Lower lobe of right lung (tissue), 2 donors: ENCODE measurements around the gene ZNF17. TPM values are rescaled to one million over a fixed set of nuclear protein-coding genes. Genes with fewer than 3 reads are reported as not detected.

Experiments used
- ATAC-seq, 2 donors: fragments of 200-7000 bp; cut with Tn5 transposase; one replicate each; pipeline ENCODE4 v1.9.1; 2020 to 2022; ENCODE audit warnings: mild to moderate bottlenecking in 2 of 2, moderate library complexity in 2 of 2
- DNase-seq: peaks from one replicate; pipeline ENCODE4 v3.0.0-alpha.2; 2020
- H3K27ac ChIP-seq: fragments of 200-600 bp; one replicate; pipeline ENCODE4 v1.8.0; 2022
- H3K27me3 ChIP-seq: fragments of 200-600 bp; one replicate; pipeline ENCODE4 v1.8.0; 2022; ENCODE audit warnings: low read depth
- H3K36me3 ChIP-seq: fragments of 200-600 bp; one replicate; pipeline ENCODE4 v1.8.0; 2022; ENCODE audit warnings: mild to moderate bottlenecking
- H3K4me1 ChIP-seq: fragments of 200-600 bp; one replicate; pipeline ENCODE4 v1.8.0; 2022
- H3K4me3 ChIP-seq: fragments of 200-600 bp; one replicate; pipeline ENCODE4 v1.8.0; 2022; ENCODE audit warnings: mild to moderate bottlenecking
- H3K9me3 ChIP-seq: fragments of 200-600 bp; one replicate; pipeline ENCODE4 v1.8.0; 2022
- intact Hi-C: fragments of 100-400 bp; cut with DNase I; formaldehyde crosslinking; loops from one replicate; pipeline ENCODE4 v1.11.0; 2022
- total RNA-seq: library from RNA; stranded (reverse); fragmentation: NEBNext Ultra II Directional; extraction: Animal tissue kit (Norgen Biotek cat#: 25700); gene quantifications from one replicate; pipeline ENCODE4 v1.2.1, GENCODE V29; 2021
- TF ChIP-seq, protein P1 (sequence below): fragments of 200-600 bp; IDR thresholded peaks from one replicate; pipeline ENCODE4 v1.8.0; 2022; ENCODE audit warnings: antibody characterized with exemption, mild to moderate bottlenecking
- donor health status: DM: no; HTN: yes; CAD: no; lungs with severe emphysema.

Gene ZNF17
- total RNA-seq, 1 donor from 2014 or later: 12.6 TPM

DNA sequence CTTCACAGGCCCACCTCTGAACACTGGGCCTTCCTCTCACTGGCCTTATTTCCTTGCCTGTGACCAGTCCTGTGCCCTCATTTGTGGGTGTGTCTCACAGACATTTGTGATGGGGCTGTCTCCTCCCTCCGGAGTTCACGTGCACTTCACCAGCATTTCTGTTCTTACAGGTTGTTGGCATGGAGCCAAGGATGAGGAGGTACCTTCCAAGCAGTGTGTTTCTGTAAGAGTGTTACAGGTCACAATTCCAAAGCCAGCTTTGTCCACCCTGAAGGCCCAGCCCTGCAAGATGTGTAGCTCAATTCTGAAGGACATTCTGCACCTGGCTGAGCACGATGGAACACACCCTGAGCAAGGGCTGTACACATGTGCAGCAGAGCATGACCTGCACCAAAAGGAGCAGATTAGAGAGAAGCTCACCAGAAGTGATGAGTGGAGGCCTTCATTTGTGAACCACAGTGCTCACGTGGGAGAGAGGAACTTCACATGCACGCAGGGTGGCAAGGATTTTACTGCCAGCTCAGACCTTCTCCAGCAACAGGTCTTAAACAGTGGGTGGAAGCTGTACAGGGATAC is 32.2 kb downstream of the ZNF17 start:
- ATAC-seq: no peak
- H3K4me3 ChIP-seq: no peak overlapping the region
- H3K9me3 ChIP-seq: peaks cover 92% of the 10 kb centered on the region
- H3K4me1 ChIP-seq: no peaks in the 10 kb centered on the region
- no peaks in the 10 kb centered on the region for H3K27me3 ChIP-seq
- H3K36me3 ChIP-seq: peaks cover 16% of the 10 kb centered on the region
- DNase-seq: no peak
- TF ChIP-seq, protein P1, sequence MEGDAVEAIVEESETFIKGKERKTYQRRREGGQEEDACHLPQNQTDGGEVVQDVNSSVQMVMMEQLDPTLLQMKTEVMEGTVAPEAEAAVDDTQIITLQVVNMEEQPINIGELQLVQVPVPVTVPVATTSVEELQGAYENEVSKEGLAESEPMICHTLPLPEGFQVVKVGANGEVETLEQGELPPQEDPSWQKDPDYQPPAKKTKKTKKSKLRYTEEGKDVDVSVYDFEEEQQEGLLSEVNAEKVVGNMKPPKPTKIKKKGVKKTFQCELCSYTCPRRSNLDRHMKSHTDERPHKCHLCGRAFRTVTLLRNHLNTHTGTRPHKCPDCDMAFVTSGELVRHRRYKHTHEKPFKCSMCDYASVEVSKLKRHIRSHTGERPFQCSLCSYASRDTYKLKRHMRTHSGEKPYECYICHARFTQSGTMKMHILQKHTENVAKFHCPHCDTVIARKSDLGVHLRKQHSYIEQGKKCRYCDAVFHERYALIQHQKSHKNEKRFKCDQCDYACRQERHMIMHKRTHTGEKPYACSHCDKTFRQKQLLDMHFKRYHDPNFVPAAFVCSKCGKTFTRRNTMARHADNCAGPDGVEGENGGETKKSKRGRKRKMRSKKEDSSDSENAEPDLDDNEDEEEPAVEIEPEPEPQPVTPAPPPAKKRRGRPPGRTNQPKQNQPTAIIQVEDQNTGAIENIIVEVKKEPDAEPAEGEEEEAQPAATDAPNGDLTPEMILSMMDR: no peak
- H3K27ac ChIP-seq: no peak overlapping the region
- intact Hi-C loops: no loop called here

GRCh38 chr19:57452307-57452706 is 41.3 kb downstream of the ZNF17 start:
- TF ChIP-seq, protein P1: no peak
- DNase-seq (no peak), ATAC-seq (no peak)
- H3K36me3 ChIP-seq: no peaks in the 10 kb centered on the region
- H3K4me1 ChIP-seq: no peaks in the 10 kb centered on the region
- intact Hi-C loops: no loop called here
- H3K4me3 ChIP-seq: no peak overlapping the region
- H3K27ac ChIP-seq: no peak overlapping the region
- peaks cover 69% of the 10 kb centered on the region for H3K9me3 ChIP-seq
- no peaks in the 10 kb centered on the region for H3K27me3 ChIP-seq

DNA sequence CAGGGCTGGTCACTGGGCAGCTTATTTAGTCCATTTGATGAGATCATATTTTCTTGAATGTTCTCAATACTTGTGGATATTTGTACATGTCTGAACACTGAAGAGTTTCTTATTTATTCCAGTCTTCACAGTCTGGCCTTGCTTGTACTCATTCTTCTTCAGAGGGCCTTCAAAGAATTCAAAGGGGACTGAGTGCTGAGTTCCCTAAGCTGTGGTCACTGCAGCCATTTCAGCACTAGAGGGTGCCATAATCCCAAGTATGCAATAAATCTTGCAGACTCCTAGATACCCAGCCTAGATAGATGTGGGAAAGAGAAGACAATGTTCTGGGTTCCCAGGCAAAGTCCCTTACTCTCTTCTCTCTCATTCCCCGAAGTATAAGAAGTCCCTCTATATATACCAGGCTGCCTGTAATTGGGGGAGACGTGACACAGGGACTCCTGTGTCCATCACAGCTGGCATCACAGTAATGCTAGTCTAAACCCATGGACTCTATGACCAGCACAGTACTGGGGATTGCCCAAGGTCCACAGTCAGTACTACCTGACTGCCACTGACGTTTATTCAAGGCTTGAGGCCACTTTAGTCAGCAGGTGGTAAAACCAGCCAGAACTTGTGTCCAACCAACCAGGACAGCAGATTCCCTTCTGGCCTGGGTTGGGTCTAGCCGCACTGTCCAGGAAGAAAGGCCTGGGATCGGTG is 54.9 kb downstream of the ZNF17 start:
- TF ChIP-seq, protein P1: peak; percentile 23
- Histone ChIP-seq H3K4me1 (no peaks in the 10 kb centered on the region), H3K27me3 (no peaks in the 10 kb centered on the region), H3K9me3 (peaks cover 82% of the 10 kb centered on the region), H3K36me3 (no peaks in the 10 kb centered on the region), H3K4me3 (no peak overlapping the region), H3K27ac (no peak overlapping the region)
- DNase-seq (no peak), ATAC-seq (no peak)
- intact Hi-C loops: no loop called here

- ATAC-seq (no peak), DNase-seq (no peak)
- peaks cover 88% of the 10 kb centered on the region for H3K9me3 ChIP-seq
- intact Hi-C loops: no loop called here
- H3K4me3 ChIP-seq: no peak overlapping the region
- no peaks in the 10 kb centered on the region for H3K27me3 ChIP-seq
- TF ChIP-seq, protein P1: no peak
- no peak overlapping the region for H3K27ac ChIP-seq
- no peaks in the 10 kb centered on the region for H3K36me3 ChIP-seq
- H3K4me1 ChIP-seq: no peaks in the 10 kb centered on the region
Observed at GRCh38 chr19:57466489-57466888, 55.5 kb downstream of the ZNF17 start.

Other genes starting within 250 kb of the ZNF17 start
- gene DUXA, start 243.7 kb upstream of the ZNF17 start, total RNA-seq: not detected
- gene ZNF264, start 219.7 kb upstream of the ZNF17 start, total RNA-seq: 41.9 TPM
- 1.7 TPM for gene AURKC, start 180.1 kb upstream of the ZNF17 start, total RNA-seq
- gene ZNF805, start 170.5 kb upstream of the ZNF17 start, total RNA-seq: 13.6 TPM
- gene ZNF460, start 130.7 kb upstream of the ZNF17 start, total RNA-seq: 51.4 TPM
- gene ZNF543, start 90.7 kb upstream of the ZNF17 start, total RNA-seq: 5.3 TPM
- 7.4 TPM for gene ZNF304, start 59.9 kb upstream of the ZNF17 start, total RNA-seq
- 6.9 TPM for gene TRAPPC2B, start 47.6 kb upstream of the ZNF17 start, total RNA-seq
- gene ZNF547, start 47.6 kb upstream of the ZNF17 start, total RNA-seq: 3.4 TPM
- 19.6 TPM for gene ZNF548, start 21.3 kb upstream of the ZNF17 start, total RNA-seq
- gene ZNF749, start 24.2 kb downstream of the ZNF17 start, total RNA-seq: 6.7 TPM
- gene VN1R1, start 46.0 kb downstream of the ZNF17 start, total RNA-seq: 0.71 TPM
- gene ZNF772, start 66.4 kb downstream of the ZNF17 start, total RNA-seq: 10.0 TPM
- 12.9 TPM for gene ZNF419, start 76.6 kb downstream of the ZNF17 start, total RNA-seq
- gene ZNF773, start 88.8 kb downstream of the ZNF17 start, total RNA-seq: 8.4 TPM
- gene ZNF549, start 116.2 kb downstream of the ZNF17 start, total RNA-seq: 6.0 TPM
- gene ZNF550, start 148.7 kb downstream of the ZNF17 start, total RNA-seq: 8.8 TPM
- gene ZNF416, start 167.8 kb downstream of the ZNF17 start, total RNA-seq: 5.4 TPM
- 2.9 TPM for gene ZIK1, start 173.0 kb downstream of the ZNF17 start, total RNA-seq
- gene ZNF530, start 188.7 kb downstream of the ZNF17 start, total RNA-seq: 2.0 TPM
- 17.4 TPM for gene ZNF134, start 203.1 kb downstream of the ZNF17 start, total RNA-seq
- gene ZNF211, start 222.0 kb downstream of the ZNF17 start, total RNA-seq: 12.4 TPM